LoVo (cell line): Measurements from ENCODE around the gene AQP6.

ENCODE experiments used
- DNase-seq: peaks from one replicate; pipeline ENCODE4 v3.0.0-alpha.2; 2016; ENCODE audit warnings: low spot score

Gene AQP6

DNA sequence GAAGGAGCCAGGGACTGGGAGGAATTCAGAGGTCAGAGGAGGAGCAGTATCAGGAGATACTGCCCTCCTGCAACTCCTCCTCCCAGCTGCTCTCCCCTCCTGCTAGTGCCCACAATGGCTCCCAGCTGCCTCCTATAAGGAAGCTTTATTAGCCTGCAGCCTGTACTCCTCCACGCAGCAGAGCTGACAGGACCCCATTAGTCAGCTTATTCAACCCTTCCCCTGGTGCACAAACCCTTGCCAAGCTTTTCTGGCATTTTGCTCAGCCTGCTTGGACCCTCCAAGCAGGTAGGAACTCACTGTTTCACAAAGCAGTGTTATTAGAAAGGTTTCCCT is 29.2 kb upstream of the AQP6 start:
- DNase-seq = no peak

DNA sequence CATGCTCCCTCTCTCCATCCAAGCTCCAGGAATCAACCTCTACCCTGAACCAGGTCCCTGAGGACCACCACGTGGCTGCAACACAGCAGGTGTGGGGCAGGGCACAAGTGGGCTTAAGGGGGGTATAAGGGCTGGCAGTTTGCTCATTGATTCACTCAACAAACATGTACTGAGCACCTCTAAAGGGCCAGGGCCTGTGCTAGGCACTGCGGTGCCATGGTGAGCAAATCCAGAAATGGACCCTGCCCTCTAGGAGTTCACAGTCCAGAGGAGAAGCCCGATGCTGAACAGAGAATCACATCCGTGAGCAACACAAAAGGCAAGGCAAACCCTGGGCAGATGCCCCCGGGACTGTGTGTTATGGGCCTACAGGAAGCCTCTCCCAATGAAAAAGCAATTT is 28.7 kb upstream of the AQP6 start:
- DNase-seq = no peak

DNA sequence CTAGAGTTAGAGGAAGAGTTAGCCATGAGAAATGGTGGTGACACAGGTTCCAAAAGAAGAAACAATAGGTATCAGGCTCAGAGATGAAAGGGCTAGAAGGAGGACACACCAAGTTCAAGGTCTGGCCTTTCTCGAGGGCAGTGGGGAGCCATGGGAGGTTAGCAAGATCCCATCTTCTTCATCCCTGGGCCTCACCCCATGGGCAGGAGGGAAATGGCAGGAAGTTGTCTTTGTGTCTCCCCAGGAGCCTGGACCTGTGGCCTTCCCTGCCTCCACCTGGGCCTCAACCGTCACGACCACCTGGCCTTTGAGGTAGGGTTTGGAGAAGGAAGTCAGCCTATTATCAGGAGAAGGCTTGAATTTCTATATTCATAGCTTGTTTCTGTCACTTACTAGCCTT is 28.0 kb upstream of the AQP6 start:
- no peak for DNase-seq

DNA sequence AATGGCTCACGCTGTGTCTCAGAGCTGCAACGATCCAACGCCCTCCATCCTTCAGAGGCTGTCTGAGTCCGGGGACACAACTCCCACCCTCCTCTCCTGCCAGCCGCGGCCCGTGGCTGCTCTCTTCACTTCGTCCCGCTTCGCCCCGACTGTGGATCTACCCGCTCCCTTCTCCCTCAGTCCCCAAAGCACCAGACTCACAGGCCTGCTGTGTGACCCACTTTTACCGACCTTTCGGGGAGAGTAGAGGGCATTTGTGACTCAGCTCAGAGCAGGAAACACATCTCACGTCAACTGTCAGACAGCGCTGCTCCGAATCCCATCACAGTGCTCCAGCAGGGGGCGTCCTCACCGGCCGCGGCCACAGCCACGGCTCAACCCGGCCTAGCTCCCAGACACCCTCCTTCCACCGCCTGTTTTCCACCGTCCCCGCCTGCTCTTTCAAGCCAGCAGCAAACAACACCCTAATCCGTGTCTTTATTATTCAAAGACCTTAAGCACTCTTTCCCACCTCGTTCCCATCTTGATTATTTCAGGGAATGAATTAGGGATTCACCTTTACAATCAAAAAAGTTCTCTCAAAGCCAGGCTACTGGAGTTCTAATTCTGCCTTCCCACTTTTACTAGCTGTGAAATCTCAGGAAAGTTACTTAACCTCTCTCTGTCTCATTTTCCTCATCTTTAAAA is 27.2 kb upstream of the AQP6 start:
- peak; percentile 87 for DNase-seq

DNA sequence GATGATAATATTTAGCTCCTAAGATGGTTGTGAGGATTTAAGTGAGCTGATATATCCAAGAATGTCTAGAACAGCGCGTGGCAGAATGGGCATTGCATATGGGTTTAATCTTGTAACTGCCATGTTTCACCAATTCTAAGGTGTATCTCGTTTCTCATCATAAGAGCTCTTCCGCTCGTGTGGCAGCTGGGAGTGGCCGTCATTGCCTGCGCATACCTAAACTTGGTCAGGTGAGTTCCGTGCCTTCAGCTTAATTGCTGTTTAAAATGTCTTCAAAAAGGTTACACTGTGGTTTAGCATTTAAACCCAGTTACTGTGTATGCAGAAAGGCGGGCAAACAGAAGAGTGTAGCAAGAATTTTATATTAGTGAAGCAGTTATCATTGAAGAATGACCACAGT is 26.7 kb upstream of the AQP6 start:
- DNase-seq = no peak

DNA sequence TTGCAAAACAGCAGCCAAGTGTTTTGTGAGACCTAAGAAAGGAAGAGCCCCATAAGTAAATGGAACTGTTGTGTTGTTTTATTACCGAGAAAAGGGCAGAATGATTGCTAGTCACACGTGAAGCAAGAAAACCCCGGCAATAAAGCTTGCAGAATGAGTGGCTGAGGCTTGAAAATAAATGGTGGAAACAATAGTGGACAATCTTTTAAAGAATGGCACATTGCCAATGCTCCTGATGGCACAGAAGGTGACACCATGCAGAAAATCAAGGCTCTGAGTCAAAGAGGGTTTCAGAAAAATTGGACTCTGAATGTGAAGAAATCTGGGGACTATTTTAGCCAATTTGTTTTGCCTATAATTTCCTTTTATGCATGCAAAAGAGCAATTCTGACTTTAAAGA is 26.2 kb upstream of the AQP6 start:
- DNase-seq = no peak

DNA sequence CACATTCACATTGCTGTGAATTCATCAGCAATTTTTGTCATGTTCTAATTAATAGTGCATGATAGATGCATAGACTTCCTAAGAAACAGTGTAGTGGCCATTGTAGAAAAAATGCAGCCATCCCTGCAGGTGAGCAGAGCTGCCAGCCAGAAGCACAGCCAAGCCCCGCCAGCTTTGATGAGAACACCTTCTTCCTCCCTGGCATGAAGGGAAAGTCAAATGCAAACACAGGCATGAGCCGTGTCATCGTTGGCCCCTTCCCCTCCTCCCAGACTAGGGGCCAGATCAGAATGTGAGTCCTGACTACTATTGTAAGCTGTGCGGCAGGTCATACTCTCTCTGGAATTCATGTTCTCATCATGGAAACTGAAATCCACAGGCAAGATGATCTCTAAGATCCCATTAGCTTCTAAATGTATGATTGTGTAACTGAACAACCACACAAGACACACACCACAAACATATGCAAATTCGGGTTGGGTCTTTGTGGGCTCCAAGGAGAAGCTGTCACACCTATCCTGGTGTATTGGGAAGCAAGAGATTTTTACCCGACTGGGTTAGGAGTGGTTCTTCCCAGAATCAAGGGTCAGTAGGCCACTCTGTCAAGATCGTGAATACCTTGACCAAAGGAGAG is 25.0 kb upstream of the AQP6 start:
- DNase-seq = no peak

DNA sequence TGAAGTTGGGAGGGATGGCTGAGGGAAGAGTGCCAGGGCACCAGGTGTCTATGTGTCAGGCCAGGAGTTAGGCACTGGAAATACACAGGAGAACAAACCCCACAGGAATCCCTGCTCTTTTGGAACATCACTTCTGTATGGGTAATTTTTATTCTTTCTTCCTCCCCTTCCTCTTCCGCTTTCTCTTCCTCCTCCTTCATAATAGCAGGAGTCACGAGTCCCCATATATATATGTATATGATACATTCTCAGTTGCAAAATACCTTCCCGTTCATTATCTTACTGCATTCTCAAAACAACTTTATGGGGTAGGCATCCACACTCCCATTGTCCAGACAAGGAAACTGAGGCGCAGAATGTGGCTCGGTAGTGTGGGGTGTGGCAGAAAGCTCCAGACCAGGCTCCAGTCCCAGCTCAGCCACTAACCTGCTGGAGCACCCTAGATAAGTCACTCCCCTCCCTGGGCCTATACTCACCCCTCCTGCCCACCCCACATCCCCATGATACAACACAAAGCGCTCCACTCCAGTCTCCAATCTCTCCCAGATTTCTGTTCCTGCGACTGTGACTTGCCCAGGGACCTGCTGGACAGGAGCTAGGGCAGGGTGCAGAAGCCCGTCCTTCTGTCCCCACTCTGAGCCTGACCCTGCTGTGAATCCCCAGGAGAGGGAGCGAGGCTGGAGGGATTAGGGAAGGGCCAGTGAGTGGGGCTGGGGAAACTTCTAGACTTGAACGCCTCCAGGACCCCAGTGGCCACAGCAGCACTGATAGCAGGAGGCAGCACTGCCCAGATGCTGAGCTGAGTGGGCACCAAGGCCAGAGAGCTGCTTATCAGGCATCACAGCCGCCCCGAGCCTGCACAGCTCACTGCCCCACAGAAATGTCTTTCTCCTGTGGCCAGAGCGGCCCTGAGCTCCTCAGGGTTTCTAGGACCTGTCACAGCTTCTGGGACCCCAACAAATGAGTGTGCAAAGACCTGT is 23.6 kb upstream of the AQP6 start:
- DNase-seq = no peak

DNA sequence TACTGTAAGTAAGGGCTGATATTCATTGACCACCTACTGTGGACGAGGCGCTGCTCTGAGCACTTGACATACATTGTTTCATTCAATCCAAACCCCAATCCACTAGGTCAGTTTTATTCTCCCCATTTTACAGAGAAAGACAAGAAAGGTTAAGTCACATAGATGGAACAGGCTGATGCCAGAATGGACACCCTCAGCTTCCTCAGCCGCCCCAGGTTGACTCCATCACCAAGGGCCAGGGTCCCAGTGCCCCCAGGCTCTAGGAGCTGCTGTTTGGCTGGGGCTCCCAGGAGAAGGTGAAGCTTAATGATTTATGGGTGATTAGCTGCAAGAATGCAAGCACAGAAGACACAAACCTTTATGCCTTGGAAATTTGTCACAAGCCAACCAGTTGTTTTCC is 22.9 kb upstream of the AQP6 start:
- DNase-seq = no peak

DNA sequence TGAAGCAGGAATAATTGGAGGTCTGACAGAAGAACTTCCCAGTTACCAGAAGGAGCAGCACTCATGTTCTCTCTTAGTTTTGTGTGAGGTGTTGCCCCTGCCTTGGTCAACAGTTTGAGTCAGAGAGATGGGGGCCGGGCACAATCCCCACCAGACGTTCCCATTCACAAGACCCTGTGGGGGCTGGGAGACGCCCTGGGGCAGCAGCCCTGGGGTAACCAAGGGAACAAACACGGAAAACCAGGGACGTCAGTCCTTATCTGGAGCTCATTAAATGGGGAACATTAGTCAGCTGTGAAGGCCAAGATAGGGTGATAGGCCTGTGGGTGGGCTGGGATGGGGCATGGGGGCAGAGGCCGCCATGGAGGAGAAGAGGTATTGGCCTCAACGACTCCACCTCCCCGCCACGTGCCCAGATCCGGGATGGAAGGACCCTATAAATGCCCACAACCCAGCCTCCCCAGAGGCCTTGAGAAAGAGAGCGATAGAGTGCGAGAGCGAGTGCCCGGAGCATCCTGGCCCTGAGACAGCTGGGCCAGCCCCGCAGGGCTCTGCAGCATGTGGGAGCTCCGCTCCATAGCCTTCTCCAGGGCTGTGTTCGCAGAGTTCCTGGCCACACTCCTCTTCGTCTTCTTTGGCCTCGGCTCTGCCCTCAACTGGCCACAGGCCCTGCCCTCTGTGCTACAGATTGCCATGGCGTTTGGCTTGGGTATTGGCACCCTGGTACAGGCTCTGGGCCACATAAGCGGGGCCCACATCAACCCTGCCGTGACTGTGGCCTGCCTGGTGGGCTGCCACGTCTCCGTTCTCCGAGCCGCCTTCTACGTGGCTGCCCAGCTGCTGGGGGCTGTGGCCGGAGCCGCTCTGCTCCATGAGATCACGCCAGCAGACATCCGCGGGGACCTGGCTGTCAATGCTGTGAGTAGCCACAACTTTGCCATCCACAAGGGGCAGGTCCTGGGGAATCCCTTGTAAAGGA is 22.2 kb upstream of the AQP6 start, which contains the start of gene AQP2:
TSS of gene AQP2 (plus strand) at position 465 of the 979 bp plus-strand sequence. CDS start at position 559, 94 bp downstream.
- no peak for DNase-seq

DNA sequence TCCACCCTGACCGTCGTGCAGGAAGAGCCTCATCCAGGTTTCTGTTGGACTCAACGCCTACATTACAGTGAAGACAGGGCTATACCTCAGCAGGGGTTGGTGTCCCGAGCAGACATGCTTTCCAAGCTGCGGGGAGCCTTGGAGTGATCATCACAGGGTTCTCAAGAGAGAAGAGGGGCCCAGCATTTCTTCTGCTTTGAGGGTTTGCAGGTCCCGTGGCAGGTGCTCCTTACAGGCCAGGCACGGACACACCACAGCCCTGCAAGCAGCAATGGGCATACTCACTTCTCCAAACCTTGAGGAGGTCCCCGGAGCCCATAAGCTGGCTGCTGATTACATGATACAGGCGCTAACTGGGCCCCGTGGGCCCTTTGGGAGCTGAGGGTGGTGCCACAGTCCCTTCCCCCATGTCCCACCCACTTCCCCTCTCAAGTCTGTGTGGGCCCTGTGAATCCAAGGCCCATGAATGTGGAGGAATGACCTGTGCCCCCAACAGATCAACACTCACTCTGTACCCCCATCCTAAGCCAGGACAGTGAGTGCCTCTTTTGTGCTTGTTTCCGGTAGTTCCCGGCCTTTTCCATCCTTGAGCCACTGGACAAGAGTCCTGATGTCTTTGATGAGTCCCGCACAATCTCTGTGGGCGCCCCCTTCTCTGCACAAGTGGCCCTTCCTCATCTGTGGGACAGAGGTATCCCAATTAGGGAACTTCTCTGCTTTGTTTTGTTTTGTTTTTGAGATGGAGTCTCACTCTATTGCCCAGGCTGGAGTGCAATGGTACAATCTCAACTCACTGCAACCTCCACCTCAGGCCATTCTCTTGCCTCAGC is 21.1 kb upstream of the AQP6 start:
- DNase-seq = no peak

DNA sequence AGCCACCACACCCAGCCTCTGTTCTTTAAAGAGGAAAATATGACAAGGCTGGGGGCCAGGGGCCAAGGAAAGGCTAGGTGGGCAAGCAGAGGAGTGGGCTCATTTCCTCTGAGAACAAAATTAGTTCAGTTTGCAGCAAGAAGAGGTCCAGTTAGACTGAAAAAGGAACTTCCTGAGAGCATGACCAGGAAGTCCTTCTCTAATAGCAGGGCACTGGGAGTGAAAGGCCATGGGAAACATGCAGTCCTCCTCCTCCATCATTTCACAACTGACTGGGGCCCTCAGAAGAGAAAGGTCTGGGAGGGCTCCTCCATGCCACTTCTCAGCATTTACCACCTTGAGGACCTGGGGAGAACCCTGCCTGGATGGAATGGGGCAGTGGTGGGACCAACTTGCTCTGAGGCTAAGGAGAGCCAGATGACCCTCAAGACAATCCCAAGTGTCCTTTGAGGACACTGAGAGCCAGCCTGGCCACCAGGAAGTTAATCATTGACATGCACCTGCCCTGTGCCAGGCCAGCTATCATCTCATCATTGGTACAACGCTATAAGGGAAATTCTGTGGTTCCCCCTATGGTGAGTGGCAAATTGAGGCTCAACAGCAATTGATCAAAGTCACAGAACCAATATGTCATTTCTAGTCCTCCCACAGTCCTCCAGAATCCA is 20.2 kb upstream of the AQP6 start:
- no peak for DNase-seq

DNA sequence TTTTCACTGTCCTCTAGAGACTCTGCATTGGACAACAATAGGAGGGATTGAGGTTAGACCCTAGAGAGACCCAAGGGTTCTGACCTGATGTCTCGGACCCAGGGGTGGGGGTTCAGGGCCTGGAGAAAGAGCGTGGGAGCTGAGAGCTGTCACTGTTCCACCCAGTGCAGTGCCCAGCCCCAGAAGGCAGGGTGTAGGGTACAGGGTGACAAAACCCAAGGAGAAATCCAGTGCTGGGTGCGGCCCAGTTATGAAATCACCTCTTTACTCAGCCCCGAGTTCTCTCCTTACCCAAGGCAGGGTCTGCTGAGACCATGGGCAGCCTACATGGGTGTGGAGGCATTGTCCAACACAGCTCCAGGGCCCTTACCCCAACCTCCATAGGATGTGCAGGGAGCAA is 19.6 kb upstream of the AQP6 start:
- DNase-seq = no peak

DNA sequence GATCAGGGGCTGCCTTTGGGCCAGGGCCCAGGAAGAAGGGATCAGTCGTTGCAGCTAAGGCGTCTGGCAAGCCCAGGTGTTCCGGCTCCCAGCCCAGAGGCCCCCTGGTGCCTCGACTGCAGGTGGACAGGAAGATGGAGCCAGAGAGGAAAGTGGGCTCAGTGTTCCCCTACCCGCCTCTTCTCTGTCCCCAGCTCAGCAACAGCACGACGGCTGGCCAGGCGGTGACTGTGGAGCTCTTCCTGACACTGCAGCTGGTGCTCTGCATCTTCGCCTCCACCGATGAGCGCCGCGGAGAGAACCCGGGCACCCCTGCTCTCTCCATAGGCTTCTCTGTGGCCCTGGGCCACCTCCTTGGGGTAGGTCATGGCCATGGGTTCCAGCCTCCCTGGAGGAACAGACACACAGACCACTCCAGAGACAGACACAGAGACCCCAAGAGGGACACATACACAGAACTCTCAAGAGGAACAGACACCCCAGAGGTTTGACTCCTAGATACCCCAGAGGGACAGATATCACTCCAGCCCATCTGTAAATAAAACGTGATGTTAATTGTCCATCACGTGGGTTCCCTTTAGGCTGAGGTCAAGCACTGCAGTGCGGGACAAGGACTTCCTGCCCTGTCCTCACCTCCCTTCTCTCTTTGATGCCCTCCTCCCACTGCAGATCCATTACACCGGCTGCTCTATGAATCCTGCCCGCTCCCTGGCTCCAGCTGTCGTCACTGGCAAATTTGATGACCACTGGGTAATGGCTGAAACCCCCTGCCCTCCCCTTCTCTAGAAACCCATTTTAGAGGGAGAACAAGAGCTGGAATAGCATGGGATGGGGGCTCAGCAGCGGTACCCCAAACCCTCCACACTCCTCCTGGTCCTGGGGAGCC is 18.5 kb upstream of the AQP6 start:
- no peak for DNase-seq

DNA sequence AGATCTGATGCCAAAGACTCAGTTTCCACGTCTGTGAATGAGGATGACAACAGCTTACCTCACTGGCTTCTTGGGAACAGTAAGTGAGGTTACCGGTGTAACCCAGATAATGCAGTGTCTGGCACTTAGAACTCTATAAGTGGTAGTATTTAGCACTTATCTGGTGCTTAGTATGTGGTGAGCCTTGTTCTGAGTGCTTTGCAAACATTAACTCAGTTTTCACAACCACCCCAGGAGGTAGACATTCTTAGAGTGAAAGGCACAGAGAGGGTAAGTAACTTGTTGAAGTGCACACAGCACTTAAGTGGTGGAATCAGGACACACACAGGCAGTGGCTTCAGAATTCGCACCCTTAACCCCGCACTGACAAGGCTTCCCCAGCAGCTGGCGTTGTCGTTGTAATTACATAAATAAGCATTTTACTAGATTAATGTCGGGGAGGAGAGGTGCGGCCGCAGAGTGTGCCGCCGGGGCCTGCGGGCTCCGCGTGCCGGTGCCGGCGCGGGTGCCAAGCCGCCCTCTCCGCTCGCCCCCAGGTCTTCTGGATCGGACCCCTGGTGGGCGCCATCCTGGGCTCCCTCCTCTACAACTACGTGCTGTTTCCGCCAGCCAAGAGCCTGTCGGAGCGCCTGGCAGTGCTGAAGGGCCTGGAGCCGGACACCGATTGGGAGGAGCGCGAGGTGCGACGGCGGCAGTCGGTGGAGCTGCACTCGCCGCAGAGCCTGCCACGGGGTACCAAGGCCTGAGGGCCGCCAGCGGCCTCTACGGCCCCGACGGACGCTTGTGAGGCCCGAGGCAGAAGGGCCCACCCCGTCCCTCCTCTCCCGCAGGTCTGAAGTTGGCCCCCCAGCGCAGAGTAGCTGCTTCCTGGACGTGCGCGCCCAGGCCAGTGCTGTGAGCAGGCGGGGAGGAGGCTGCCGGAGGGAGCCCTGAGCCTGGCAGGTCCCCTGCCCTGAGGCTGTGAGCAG is 17.6 kb upstream of the AQP6 start:
- DNase-seq = no peak

DNA sequence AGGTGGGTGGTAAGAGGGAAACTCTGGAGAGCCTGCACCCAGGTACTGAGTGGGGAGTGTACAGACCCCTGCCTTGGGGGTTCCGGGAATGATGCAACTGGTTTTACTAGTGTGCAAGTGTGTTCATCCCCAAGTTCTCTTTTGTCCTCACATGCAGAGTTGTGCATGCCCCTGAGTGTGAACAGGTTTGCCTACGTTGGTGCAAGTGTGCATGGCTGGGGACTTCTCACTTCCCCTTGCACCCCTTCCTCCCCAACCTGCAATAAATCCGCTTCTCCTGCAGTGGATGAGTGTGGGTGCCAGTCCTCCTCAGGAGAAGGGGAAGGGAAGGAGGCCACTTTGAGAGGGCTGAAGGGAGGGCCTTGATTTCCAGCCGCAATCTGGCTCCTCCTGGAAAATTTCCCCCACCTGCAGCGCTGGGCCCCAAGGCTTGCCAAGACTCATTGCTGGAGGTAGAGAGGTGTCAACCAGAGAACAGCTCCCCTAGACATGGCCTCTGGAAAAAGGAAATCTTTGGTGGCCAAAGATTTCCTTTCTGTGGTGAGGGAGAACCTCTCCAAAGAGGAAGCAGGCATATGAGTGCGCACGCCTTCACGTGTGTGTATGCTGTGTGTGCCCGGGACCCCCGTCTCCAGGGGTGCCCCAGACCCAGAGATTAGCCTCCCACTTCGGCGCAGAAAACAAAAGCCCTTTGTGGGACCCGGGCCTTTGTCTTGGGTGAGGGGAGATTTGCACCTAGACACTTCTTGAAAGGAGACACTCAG is 16.7 kb upstream of the AQP6 start:
- no peak for DNase-seq
